Colonic mucosa (tissue), 4 donors: ENCODE measurements around the gene MYRF. TPM values are rescaled to one million over a fixed set of nuclear protein-coding genes. Genes with fewer than 3 reads are reported as not detected.

Source experiments
- DNase-seq: peaks from one replicate; pipeline ENCODE4 v3.0.0-alpha.2; 2020
- H3K27ac ChIP-seq: fragments of 200-600 bp; one replicate; pipeline ENCODE4 v1.8.0; 2021
- H3K27me3 ChIP-seq: fragments of 200-600 bp; one replicate; pipeline ENCODE4 v1.8.0; 2021
- H3K36me3 ChIP-seq: fragments of 200-600 bp; one replicate; pipeline ENCODE4 v1.8.0; 2021
- H3K4me1 ChIP-seq: fragments of 200-600 bp; one replicate; pipeline ENCODE4 v1.8.0; 2021; ENCODE audit warnings: mild to moderate bottlenecking
- H3K4me3 ChIP-seq: fragments of 200-600 bp; one replicate; pipeline ENCODE4 v1.8.0; 2021
- H3K9ac ChIP-seq, 2 donors: one replicate each; pipeline ENCODE4 v1.7.0; 2013; ENCODE audit warnings: control low read depth in 2 of 2, low read depth in 2 of 2, low read length in 2 of 2
- H3K9me3 ChIP-seq: fragments of 200-600 bp; one replicate; pipeline ENCODE4 v1.8.0; 2021
- intact Hi-C: fragments of 100-400 bp; cut with DNase I; formaldehyde crosslinking; loops from one replicate; pipeline ENCODE4 v1.14.1; 2022
- total RNA-seq, 2 donors: library from RNA; stranded (reverse); fragmentation: NEBNext Ultra II Directional in 1 of 2; extraction: Animal tissue kit (Norgen Biotek cat#: 25700) in 1 of 2; gene quantifications; one replicate each; pipeline ENCODE4 v1.2.1, GENCODE V29; 2021
- TF ChIP-seq, protein P1 (sequence below): fragments of 200-600 bp; IDR thresholded peaks from one replicate; pipeline ENCODE4 v1.8.0; 2022; ENCODE audit warnings: antibody characterized with exemption, mild to moderate bottlenecking
- donor health status: healthy.
- donor health status: DM: no; HTN: no; CAD: no.
- donor health status: DM: no; HTN: no; CAD: no.

The MYRF gene
- total RNA-seq, 2 donors from 2014 or later = 8.8 to 14.9 TPM

DNA sequence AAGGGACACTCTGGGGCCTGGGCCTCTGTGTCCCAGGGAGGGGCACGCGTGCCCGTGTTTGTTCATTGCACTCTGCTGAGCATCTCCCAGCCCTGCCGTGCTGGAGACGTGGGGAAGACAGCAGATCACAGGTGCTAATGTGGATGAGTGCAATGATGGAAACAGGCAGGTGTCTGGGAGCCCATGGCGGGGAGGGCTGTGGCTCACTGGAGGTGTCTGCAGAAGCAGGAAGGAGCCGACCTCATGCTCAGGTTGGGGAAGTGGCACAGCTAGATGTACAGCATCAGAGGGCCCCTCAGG is 32.0 kb downstream of the MYRF start:
- Histone ChIP-seq H3K4me1 (no peaks in the 10 kb centered on the region), H3K27ac (no peak overlapping the region), H3K9me3 (no peaks in the 10 kb centered on the region), H3K4me3 (no peak overlapping the region), H3K36me3 (peaks cover 3% of the 10 kb centered on the region), H3K27me3 (no peaks in the 10 kb centered on the region), H3K9ac (no peak overlapping the region)
- TF ChIP-seq, protein P1, sequence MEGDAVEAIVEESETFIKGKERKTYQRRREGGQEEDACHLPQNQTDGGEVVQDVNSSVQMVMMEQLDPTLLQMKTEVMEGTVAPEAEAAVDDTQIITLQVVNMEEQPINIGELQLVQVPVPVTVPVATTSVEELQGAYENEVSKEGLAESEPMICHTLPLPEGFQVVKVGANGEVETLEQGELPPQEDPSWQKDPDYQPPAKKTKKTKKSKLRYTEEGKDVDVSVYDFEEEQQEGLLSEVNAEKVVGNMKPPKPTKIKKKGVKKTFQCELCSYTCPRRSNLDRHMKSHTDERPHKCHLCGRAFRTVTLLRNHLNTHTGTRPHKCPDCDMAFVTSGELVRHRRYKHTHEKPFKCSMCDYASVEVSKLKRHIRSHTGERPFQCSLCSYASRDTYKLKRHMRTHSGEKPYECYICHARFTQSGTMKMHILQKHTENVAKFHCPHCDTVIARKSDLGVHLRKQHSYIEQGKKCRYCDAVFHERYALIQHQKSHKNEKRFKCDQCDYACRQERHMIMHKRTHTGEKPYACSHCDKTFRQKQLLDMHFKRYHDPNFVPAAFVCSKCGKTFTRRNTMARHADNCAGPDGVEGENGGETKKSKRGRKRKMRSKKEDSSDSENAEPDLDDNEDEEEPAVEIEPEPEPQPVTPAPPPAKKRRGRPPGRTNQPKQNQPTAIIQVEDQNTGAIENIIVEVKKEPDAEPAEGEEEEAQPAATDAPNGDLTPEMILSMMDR = no peak
- DNase-seq = no peak
- intact Hi-C loops = no loop called here

DNA sequence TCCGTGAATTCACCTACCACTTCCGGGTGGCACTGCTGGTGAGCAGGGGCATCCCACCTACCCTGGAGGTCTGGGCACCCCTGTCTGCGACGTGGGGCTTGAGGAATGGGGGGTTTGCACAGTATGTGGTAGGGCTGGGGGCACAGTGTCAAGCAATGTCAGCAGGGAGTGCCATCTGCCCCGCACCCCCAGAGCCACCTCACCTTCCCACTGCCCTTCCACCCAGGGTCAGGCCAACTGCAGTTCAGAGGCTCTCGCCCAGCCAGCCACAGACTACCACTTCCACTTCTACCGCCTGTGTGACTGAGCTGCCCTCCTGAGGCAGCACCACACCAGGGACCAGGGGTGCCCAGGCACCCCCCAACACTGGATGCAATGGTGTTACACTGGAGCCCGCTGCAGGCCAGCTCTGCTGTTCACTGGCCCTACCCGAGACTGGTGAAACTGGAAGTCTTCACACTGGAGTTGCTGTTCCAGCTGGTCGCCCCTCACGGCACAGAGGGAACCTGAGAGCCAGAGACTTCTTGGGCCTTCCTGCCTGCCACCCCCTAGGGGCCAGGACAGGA is 33.5 kb downstream of the MYRF start:
- TF ChIP-seq, protein P1 = no peak
- no peak for DNase-seq
- Histone ChIP-seq H3K4me1 (no peaks in the 10 kb centered on the region), H3K9ac (no peak overlapping the region), H3K27ac (no peak overlapping the region), H3K36me3 (peaks cover 3% of the 10 kb centered on the region), H3K9me3 (no peaks in the 10 kb centered on the region), H3K4me3 (no peak overlapping the region), H3K27me3 (no peaks in the 10 kb centered on the region)
- intact Hi-C loops = no loop called here

DNA sequence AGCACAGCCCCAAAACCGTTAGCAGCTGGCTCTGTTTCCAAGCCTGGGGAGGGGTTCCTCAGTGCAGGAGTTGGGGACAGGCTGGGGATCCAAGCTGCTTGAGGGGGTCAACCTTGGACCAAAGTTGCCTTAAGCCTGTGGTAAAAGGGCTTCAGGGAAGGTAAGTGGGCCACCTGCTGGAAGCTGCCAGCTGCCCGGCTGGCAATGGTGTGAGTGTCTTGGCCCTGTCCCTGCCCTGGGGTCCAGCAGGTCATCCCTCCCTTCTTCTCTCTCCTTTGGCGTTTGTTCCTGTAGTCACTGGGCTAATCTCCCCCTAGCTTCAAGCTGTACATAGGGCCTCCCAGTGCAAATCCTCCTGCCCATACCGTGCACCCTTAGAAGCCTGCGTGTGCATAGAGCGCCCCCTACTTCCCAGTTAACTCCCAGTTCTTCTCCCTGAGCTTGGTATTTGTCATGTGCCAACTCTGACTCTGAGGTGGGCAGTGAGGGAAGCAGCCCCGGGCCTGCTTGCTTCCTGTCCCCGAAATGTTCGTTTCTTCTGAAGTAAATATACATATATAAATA is 35.6 kb downstream of the MYRF start:
- no peaks in the 10 kb centered on the region for H3K9me3 ChIP-seq
- H3K4me3 ChIP-seq = no peak overlapping the region
- peaks cover 3% of the 10 kb centered on the region for H3K36me3 ChIP-seq
- no peaks in the 10 kb centered on the region for H3K27me3 ChIP-seq
- DNase-seq = peak; percentile 41
- H3K27ac ChIP-seq = no peak overlapping the region
- no peak overlapping the region for H3K9ac ChIP-seq
- intact Hi-C loops = no loop called here
- TF ChIP-seq, protein P1 = peak; percentile 17
- no peaks in the 10 kb centered on the region for H3K4me1 ChIP-seq

DNA sequence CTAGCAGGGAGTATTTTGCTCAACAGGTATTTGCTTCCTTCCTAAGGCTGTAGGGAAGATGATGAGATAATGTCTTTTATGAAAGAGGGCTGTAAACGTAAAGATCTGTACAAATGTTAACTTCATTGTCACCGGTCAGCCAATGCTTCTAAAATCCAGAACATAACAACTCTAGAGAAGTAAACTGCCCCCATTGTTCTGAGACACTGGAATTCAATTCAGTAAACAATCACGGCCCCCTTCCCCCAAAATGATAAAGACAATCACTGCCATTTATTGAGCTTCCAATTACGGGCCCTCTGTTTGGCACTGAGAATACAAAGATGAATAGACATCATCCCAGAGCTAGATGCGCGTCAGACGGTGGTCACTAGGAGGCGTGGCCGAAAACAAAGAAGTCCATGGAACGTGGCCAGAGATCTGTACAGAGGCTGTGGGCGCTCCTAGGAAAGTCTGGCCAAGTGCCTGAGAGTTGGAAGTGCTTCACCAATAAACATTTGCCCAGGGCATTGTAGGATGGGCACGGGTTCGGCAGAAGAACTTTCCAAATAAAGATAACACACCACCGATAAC is 39.4 kb downstream of the MYRF start:
- peak; percentile 68 for DNase-seq
- Histone ChIP-seq H3K27ac (peak overlapping the region; percentile 89), H3K9ac (peak overlapping the region; percentile 83 to 94), H3K9me3 (no peaks in the 10 kb centered on the region), H3K4me3 (peak overlapping the region; percentile 77), H3K4me1 (peaks cover 8% of the 10 kb centered on the region), H3K27me3 (no peaks in the 10 kb centered on the region), H3K36me3 (no peaks in the 10 kb centered on the region)
- TF ChIP-seq, protein P1 = no peak
- intact Hi-C loops = no loop called here

DNA sequence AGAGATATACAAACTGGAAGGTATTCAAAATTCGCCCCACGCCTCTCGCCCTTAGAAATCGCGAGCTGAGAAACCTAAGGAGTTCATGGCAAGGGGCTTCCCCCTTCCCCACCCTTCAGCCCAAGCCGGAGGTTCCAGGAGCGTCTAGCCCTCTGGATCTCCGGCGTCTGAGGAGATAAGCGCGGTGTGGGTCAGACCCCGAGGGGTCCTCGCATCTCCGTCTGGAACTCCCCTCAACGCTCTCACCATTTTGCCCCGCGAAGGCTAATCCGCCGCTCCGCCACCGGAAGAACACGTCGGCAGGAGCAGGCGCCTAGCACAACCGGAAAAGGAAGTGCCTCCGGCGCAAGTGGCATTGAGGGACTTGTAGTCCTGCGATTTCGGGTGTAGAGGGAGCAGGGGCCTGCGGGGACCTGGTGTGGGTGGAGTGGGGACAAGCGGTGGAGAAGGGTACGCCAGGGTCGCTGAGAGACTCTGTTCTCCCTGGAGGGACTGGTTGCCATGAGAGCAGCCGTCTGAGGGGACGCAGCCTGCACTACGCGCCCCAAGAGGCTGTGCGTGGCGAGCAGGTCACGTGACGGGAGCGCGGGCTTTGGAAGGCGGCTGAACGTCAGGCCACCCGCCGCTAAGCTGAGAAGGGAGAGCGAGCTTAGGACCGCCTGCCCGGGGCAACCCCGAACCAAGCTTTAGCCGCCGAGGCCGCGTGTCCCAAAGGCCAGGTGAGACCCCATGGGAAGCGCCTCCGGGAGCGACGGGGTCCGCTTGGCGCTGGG is 40.1 kb downstream of the MYRF start, which contains the start of the genes FEN1 and TMEM258:
TSS of gene FEN1 (plus strand) at position 602 of the 773 bp plus-strand sequence. CDS start 2,451 bp downstream, outside the sequence.
TSS of gene TMEM258 (minus strand) at position 290 of the 773 bp plus-strand sequence. CDS start at position 249, 41 bp downstream.
- peak; percentile 89 for DNase-seq
- no peaks in the 10 kb centered on the region for H3K36me3 ChIP-seq
- no peaks in the 10 kb centered on the region for H3K9me3 ChIP-seq
- TF ChIP-seq, protein P1 = no peak
- H3K9ac ChIP-seq = peak within 1 kb of the TSS; percentile 83 to 94
- H3K27me3 ChIP-seq = no peaks in the 10 kb centered on the region
- H3K4me3 ChIP-seq = peak within 1 kb of the TSS; percentile 77
- H3K27ac ChIP-seq = peak within 1 kb of the TSS; percentile 89
- intact Hi-C loops = no loop called here
- H3K4me1 ChIP-seq = peaks cover 8% of the 10 kb centered on the region
